Smooth muscle cell (in vitro differentiated cells): ENCODE data around the gene SLC15A1. TPM values are rescaled to one million over a fixed set of nuclear protein-coding genes. Genes with fewer than 3 reads are reported as not detected.

Source experiments
- DNase-seq: peaks from one replicate; lab custom pipeline; 2025; ENCODE audit not compliant: unreplicated experiment; lab: John Stamatoyannopoulos, UW
- H2AFZ ChIP-seq: fragments of 200-600 bp; sonication (generic); 2 replicates; pipeline ENCODE4 v1.6.0; 2016; ENCODE audit warnings: antibody characterized with exemption, low read depth, mild to moderate bottlenecking
- H3F3A ChIP-seq: fragments of 200-600 bp; sonication (generic); 2 replicates; pipeline ENCODE4 v1.6.0; 2017; ENCODE audit warnings: antibody characterized with exemption, low read depth
- H3K27ac ChIP-seq: fragments of 200-600 bp; sonication (generic); 2 replicates; pipeline ENCODE4 v1.5.1; 2016; ENCODE audit warnings: low read depth, mild to moderate bottlenecking
- H3K27me3 ChIP-seq: fragments of 200-600 bp; sonication (generic); 2 replicates; pipeline ENCODE4 v1.6.1; 2016; ENCODE audit warnings: low read depth, mild to moderate bottlenecking
- H3K36me3 ChIP-seq: fragments of 200-600 bp; sonication (generic); 2 replicates; pipeline ENCODE4 v1.5.1; 2016; ENCODE audit warnings: low read depth
- H3K4me1 ChIP-seq: fragments of 200-600 bp; sonication (generic); 2 replicates; pipeline ENCODE4 v1.5.1; 2016; ENCODE audit warnings: low read depth
- H3K4me2 ChIP-seq: fragments of 200-600 bp; sonication (generic); 2 replicates; pipeline ENCODE4 v1.6.0; 2016; ENCODE audit warnings: mild to moderate bottlenecking
- H3K4me3 ChIP-seq: fragments of 200-600 bp; sonication (generic); 2 replicates; pipeline ENCODE4 v1.5.1; 2016; ENCODE audit warnings: mild to moderate bottlenecking
- H3K79me2 ChIP-seq: fragments of 200-600 bp; sonication (generic); 2 replicates; pipeline ENCODE4 v1.6.0; 2016; ENCODE audit warnings: low read depth, mild to moderate bottlenecking
- H3K9ac ChIP-seq: fragments of 200-600 bp; sonication (generic); 2 replicates; pipeline ENCODE4 v1.6.0; 2016; ENCODE audit warnings: low read depth
- H3K9me3 ChIP-seq: fragments of 200-600 bp; sonication (generic); replicated peaks from 2 replicates; pipeline ENCODE4 v1.5.1; 2016; ENCODE audit warnings: low read depth
- H4K20me1 ChIP-seq: fragments of 200-600 bp; sonication (generic); 2 replicates; pipeline ENCODE4 v1.6.0; 2016; ENCODE audit warnings: low read depth
- CTCF ChIP-seq: fragments of 200-600 bp; sonication (generic); IDR thresholded peaks from 2 replicates; pipeline ENCODE4 v1.5.1; 2017; ENCODE audit warnings: borderline replicate concordance, mild to moderate bottlenecking, antibody characterized with exemption; ENCODE audit not compliant: insufficient read depth, poor library complexity, severe bottlenecking
- whole genome bisulfite sequencing: methylation state at CpG from one replicate; pipeline ENCODE4 v1.1.7; 2016; ENCODE audit warnings: low lambda C conversion rate; 5-methylcytosine and 5-hydroxymethylcytosine counted together
- polyA plus RNA-seq: library from polyadenylated mRNA; unstranded; fragments of >200 nt; fragmentation: Nextera tagmentation; extraction: Ambion mirVana; gene quantifications from 2 replicates; pipeline ENCODE4 v1.2.1, GENCODE V29; 2016
- total RNA-seq: library from RNA; depleted of rRNA; stranded (reverse); fragments of >200 nt; gene quantifications from 2 replicates; pipeline ENCODE4 v1.2.3, GENCODE V29; 2014

The SLC15A1 gene
- total and polyA plus RNA-seq, 2 experiments from 2014 or later, result 0.13 to 0.31 TPM

GRCh38 chr13:98751367-98751782 is 1.1 kb downstream of the SLC15A1 start:
- no peaks in the 10 kb centered on the region for H3K36me3 ChIP-seq
- H3K27me3 ChIP-seq, result peaks cover 47% of the 10 kb centered on the region
- H3K9me3 ChIP-seq, result no peaks in the 10 kb centered on the region
- no peaks in the 10 kb centered on the region for H3K4me1 ChIP-seq
- TF ChIP-seq CTCF, result no peak
- H3K27ac ChIP-seq, result no peak overlapping the region
- DNase-seq, result no peak
- no peaks in the 10 kb centered on the region for H3K79me2 ChIP-seq
- peak overlapping the region; percentile 52 for H3K4me3 ChIP-seq
- no peaks in the 10 kb centered on the region for H4K20me1 ChIP-seq
- no peak overlapping the region for H3K4me2 ChIP-seq
- 56% methylated on average over 8 of the region's 8 CpGs for WGBS
- no peak overlapping the region for H3K9ac ChIP-seq
- H3F3A ChIP-seq, result no peaks in the 10 kb centered on the region
- no peak overlapping the region for H2AFZ ChIP-seq

GRCh38 chr13:98749501-98749900 is 3.0 kb downstream of the SLC15A1 start:
- Histone ChIP-seq H3K9me3 (no peaks in the 10 kb centered on the region), H3K79me2 (no peaks in the 10 kb centered on the region), H3K36me3 (no peaks in the 10 kb centered on the region), H2AFZ (no peak overlapping the region), H3K4me1 (no peaks in the 10 kb centered on the region), H3K9ac (no peak overlapping the region), H3K4me2 (no peak overlapping the region), H3K27me3 (peaks cover 47% of the 10 kb centered on the region), H4K20me1 (no peaks in the 10 kb centered on the region), H3K4me3 (no peak overlapping the region), H3F3A (no peaks in the 10 kb centered on the region), H3K27ac (no peak overlapping the region)
- 65% methylated on average over 3 of the region's 3 CpGs for WGBS
- TF ChIP-seq CTCF, result no peak
- no peak for DNase-seq

GRCh38 chr13:98746968-98747367 is 5.5 kb downstream of the SLC15A1 start:
- TF ChIP-seq CTCF, result no peak
- Histone ChIP-seq H3K27ac (no peak overlapping the region), H3K36me3 (no peaks in the 10 kb centered on the region), H3K9me3 (no peaks in the 10 kb centered on the region), H4K20me1 (no peaks in the 10 kb centered on the region), H2AFZ (no peak overlapping the region), H3K4me3 (no peak overlapping the region), H3K9ac (no peak overlapping the region), H3F3A (no peaks in the 10 kb centered on the region), H3K4me1 (no peaks in the 10 kb centered on the region), H3K79me2 (no peaks in the 10 kb centered on the region), H3K27me3 (peaks cover 25% of the 10 kb centered on the region), H3K4me2 (no peak overlapping the region)
- WGBS, result 82% methylated on average over 8 of the region's 8 CpGs
- DNase-seq, result no peak

- H3K36me3 ChIP-seq, result no peaks in the 10 kb centered on the region
- no peak overlapping the region for H3K27ac ChIP-seq
- no peaks in the 10 kb centered on the region for H3K4me1 ChIP-seq
- H2AFZ ChIP-seq, result no peak overlapping the region
- H4K20me1 ChIP-seq, result no peaks in the 10 kb centered on the region
- H3F3A ChIP-seq, result no peaks in the 10 kb centered on the region
- no peak overlapping the region for H3K4me3 ChIP-seq
- no peak overlapping the region for H3K4me2 ChIP-seq
- no peaks in the 10 kb centered on the region for H3K27me3 ChIP-seq
- no peaks in the 10 kb centered on the region for H3K79me2 ChIP-seq
- H3K9me3 ChIP-seq, result no peaks in the 10 kb centered on the region
- no peak for DNase-seq
- TF ChIP-seq CTCF, result no peak
- no peak overlapping the region for H3K9ac ChIP-seq
- 89% methylated on average over 2 of the region's 2 CpGs for WGBS
These were observed 9.1 kb downstream of the SLC15A1 start for GRCh38 chr13:98743377-98743776.
